ENCODE results near the gene ZBTB20. TPM values are rescaled to one million over a fixed set of nuclear protein-coding genes. Genes with fewer than 3 reads are reported as not detected.

The ZBTB20 gene
- total and polyA plus RNA-seq, 4 donors = 0.88 to 83.2 (median 20.4) TPM

DNA sequence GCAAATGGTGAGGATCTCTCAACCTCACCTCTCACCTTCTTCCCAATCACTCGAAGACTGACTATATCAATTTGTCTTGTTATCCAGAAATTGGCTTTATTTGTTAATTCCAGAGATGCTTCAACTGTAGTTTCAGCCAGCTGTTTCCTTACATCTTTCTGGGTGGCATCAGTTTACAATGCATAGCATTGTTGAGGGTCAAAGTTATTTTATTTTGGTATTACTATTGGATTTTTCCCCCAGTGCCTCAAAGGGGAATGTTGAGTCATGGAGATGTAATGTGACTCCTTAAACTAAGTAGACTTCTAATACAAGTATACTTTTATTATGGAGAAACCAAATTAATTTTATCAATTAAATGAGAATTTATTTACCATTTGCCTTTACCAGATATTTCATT, 501.7 kb downstream of the ZBTB20 start (continued):
- TF ChIP-seq, protein P1, sequence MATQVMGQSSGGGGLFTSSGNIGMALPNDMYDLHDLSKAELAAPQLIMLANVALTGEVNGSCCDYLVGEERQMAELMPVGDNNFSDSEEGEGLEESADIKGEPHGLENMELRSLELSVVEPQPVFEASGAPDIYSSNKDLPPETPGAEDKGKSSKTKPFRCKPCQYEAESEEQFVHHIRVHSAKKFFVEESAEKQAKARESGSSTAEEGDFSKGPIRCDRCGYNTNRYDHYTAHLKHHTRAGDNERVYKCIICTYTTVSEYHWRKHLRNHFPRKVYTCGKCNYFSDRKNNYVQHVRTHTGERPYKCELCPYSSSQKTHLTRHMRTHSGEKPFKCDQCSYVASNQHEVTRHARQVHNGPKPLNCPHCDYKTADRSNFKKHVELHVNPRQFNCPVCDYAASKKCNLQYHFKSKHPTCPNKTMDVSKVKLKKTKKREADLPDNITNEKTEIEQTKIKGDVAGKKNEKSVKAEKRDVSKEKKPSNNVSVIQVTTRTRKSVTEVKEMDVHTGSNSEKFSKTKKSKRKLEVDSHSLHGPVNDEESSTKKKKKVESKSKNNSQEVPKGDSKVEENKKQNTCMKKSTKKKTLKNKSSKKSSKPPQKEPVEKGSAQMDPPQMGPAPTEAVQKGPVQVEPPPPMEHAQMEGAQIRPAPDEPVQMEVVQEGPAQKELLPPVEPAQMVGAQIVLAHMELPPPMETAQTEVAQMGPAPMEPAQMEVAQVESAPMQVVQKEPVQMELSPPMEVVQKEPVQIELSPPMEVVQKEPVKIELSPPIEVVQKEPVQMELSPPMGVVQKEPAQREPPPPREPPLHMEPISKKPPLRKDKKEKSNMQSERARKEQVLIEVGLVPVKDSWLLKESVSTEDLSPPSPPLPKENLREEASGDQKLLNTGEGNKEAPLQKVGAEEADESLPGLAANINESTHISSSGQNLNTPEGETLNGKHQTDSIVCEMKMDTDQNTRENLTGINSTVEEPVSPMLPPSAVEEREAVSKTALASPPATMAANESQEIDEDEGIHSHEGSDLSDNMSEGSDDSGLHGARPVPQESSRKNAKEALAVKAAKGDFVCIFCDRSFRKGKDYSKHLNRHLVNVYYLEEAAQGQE (IDR thresholded peaks at IDR 0.05) = no peak
- no peak for TF ChIP-seq GABPA (IDR thresholded peaks at IDR 0.05 in 1 of 2, conservative IDR thresholded peaks at IDR 0.05 in 1 of 2)
- TF ChIP-seq RAD21 (IDR thresholded peaks at IDR 0.05) = no peak
- no peak for TF ChIP-seq SP1 (IDR thresholded peaks at IDR 0.05)
- TF ChIP-seq TAF1 (conservative IDR thresholded peaks at IDR 0.05) = no peak

DNA sequence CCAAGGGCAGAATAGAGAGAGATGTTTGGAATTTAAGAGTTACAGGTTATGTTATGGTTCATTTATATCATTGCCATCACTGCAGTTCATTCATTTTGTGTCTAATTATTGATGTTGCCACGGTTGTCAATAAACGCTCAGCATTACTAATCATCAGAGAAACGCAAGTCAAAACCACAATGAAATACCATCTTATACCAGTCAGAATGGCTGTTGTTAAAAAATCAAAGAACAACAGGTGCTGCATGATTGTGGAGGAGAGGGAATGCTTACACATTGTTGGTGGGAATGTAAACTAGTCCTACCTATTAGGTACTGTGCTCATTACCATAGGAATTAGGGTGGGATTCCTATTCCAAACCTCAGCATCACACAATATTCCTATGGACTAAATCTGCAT, 502.7 kb downstream of the ZBTB20 start:
- Histone ChIP-seq H3K27me3 (ENCODE audit: control insufficient read depth in 4 of 4, insufficient read depth in 4 of 4, low read length in 3 of 4) (no peaks in the 10 kb centered on the region), H3K9me3 (ENCODE audit: control insufficient read depth in 4 of 4, low read length in 3 of 4) (no peaks in the 10 kb centered on the region), H3K4me3 (ENCODE audit: low read depth in 1 of 3, low read length in 3 of 3) (no peak overlapping the region), H3K4me1 (ENCODE audit: control insufficient read depth in 4 of 4, insufficient read depth in 4 of 4, low read length in 3 of 4) (peaks cover 0 to 5% (median 0%) of the 10 kb centered on the region in 4 donors), H3K27ac (ENCODE audit: low read depth in 1 of 2, low read length in 2 of 2) (no peak overlapping the region), H3K36me3 (ENCODE audit: control insufficient read depth in 4 of 4, insufficient read depth in 3 of 4, low read depth in 1 of 4, low read length in 3 of 4) (no peaks in the 10 kb centered on the region), H3K9ac (ENCODE audit: low read depth in 1 of 2, low read length in 2 of 2) (no peak overlapping the region)
- TF ChIP-seq CTCF (IDR thresholded peaks at IDR 0.05; ENCODE audit: low read depth, low read length, missing input control) (no peak), HNF4G (IDR thresholded peaks at IDR 0.05) (no peak), SP1 (IDR thresholded peaks at IDR 0.05) (no peak), FOXA1 (IDR thresholded peaks at IDR 0.05) (no peak), GABPA (IDR thresholded peaks at IDR 0.05 in 1 of 2, conservative IDR thresholded peaks at IDR 0.05 in 1 of 2) (no peak), TAF1 (conservative IDR thresholded peaks at IDR 0.05) (no peak), EGR1 (IDR thresholded peaks at IDR 0.05; ENCODE audit: low read depth in 2 of 2) (no peak), NR2F2 (IDR thresholded peaks at IDR 0.05) (no peak), RXRA (IDR thresholded peaks at IDR 0.05) (no peak), ATF3 (IDR thresholded peaks at IDR 0.05) (no peak), YY1 (IDR thresholded peaks at IDR 0.05) (no peak), RAD21 (IDR thresholded peaks at IDR 0.05) (no peak), FOXA2 (IDR thresholded peaks at IDR 0.05) (no peak), JUND (IDR thresholded peaks at IDR 0.05) (no peak), HNF4A (conservative IDR thresholded peaks at IDR 0.05) (no peak)
- TF ChIP-seq, protein P1 (IDR thresholded peaks at IDR 0.05) = no peak
- TF ChIP-seq, protein P2, sequence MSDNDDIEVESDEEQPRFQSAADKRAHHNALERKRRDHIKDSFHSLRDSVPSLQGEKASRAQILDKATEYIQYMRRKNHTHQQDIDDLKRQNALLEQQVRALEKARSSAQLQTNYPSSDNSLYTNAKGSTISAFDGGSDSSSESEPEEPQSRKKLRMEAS (IDR thresholded peaks at IDR 0.05) = no peak
- TF ChIP-seq, protein P3, sequence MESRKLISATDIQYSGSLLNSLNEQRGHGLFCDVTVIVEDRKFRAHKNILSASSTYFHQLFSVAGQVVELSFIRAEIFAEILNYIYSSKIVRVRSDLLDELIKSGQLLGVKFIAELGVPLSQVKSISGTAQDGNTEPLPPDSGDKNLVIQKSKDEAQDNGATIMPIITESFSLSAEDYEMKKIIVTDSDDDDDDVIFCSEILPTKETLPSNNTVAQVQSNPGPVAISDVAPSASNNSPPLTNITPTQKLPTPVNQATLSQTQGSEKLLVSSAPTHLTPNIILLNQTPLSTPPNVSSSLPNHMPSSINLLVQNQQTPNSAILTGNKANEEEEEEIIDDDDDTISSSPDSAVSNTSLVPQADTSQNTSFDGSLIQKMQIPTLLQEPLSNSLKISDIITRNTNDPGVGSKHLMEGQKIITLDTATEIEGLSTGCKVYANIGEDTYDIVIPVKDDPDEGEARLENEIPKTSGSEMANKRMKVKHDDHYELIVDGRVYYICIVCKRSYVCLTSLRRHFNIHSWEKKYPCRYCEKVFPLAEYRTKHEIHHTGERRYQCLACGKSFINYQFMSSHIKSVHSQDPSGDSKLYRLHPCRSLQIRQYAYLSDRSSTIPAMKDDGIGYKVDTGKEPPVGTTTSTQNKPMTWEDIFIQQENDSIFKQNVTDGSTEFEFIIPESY (IDR thresholded peaks at IDR 0.05) = no peak
- DNase-seq (ENCODE audit: low spot score) = no peak
- 97% methylated on average over 3 of the region's 3 CpGs for WGBS

Data from liver (tissue), 9 donors.